Fibroblast of skin of scalp (primary cell): ENCODE measurements around the gene GRK5.

Experiments
- DNase-seq: peaks from one replicate; pipeline ENCODE4 v3.0.0-alpha.2; 2013

The GRK5 gene

GRCh38 chr10:119302172-119302571, 94.8 kb downstream of the GRK5 start:
- DNase-seq, result no peak

- no peak for DNase-seq
Measured at GRCh38 chr10:119302591-119303253, 95.4 kb downstream of the GRK5 start.

- DNase-seq, result no peak
Measured at GRCh38 chr10:119303886-119304285, 96.5 kb downstream of the GRK5 start.

GRCh38 chr10:119304541-119304940, 97.2 kb downstream of the GRK5 start:
- no peak for DNase-seq

GRCh38 chr10:119305860-119306513, 98.6 kb downstream of the GRK5 start:
- DNase-seq, result peak; percentile 97

- DNase-seq, result no peak
Measured at GRCh38 chr10:119306514-119306951, 99.2 kb downstream of the GRK5 start.

GRCh38 chr10:119306986-119307392, 99.6 kb downstream of the GRK5 start:
- no peak for DNase-seq

GRCh38 chr10:119308089-119308488, 100.7 kb downstream of the GRK5 start:
- no peak for DNase-seq

- DNase-seq, result no peak
Measured at GRCh38 chr10:119308551-119309422, 101.4 kb downstream of the GRK5 start.

GRCh38 chr10:119309423-119309770, 102.0 kb downstream of the GRK5 start:
- DNase-seq, result no peak

- no peak for DNase-seq
Measured at GRCh38 chr10:119310806-119311205, 103.4 kb downstream of the GRK5 start.

GRCh38 chr10:119312241-119312640, 104.9 kb downstream of the GRK5 start:
- DNase-seq, result no peak

GRCh38 chr10:119313024-119313423, 105.7 kb downstream of the GRK5 start:
- DNase-seq, result no peak

GRCh38 chr10:119313644-119314043, 106.3 kb downstream of the GRK5 start:
- DNase-seq, result no peak

- no peak for DNase-seq
Measured at GRCh38 chr10:119314061-119314460, 106.7 kb downstream of the GRK5 start.

GRCh38 chr10:119314486-119314885, 107.1 kb downstream of the GRK5 start:
- no peak for DNase-seq

GRCh38 chr10:119315128-119316001, 108.0 kb downstream of the GRK5 start:
- peak; percentile 87 for DNase-seq

- no peak for DNase-seq
Measured at GRCh38 chr10:119316002-119316358, 108.6 kb downstream of the GRK5 start.

- peak; percentile 90 for DNase-seq
Measured at GRCh38 chr10:119316729-119317097, 109.3 kb downstream of the GRK5 start.

GRCh38 chr10:119318411-119319160, 111.2 kb downstream of the GRK5 start:
- DNase-seq, result no peak

GRCh38 chr10:119319161-119319919, 112.0 kb downstream of the GRK5 start:
- DNase-seq, result no peak
